ENCODE data around the gene PCDHGA1. TPM values are rescaled to one million over a fixed set of nuclear protein-coding genes. Genes with fewer than 3 reads are reported as not detected.

PCDHGA1 gene
- total and polyA plus RNA-seq, 2 donors (not counting 1 experiment from before 2014, with no cell fraction given): 0.06 to 0.64 TPM

GRCh38 chr5:141366016-141366896 is 35.9 kb downstream of the PCDHGA1 start:
- ChIA-PET CTCF (no interaction called here), POLR2A (no interaction called here)
- Histone ChIP-seq H3K4me1 (ENCODE audit: control insufficient read depth in 2 of 2, insufficient read depth in 2 of 2, low read length in 2 of 2) (peaks cover 4 to 5% of the 10 kb centered on the region in 2 donors), H3K79me2 (ENCODE audit: control insufficient read depth, insufficient read depth, low read length) (no peaks in the 10 kb centered on the region), H3K4me3 (ENCODE audit: control extremely low read depth in 1 of 5, extremely low read depth in 1 of 5, insufficient read depth in 1 of 5, low read depth in 2 of 5, low read length in 4 of 5) (no peak overlapping the region), H3K27ac (ENCODE audit: low read length in 2 of 2) (no peak overlapping the region), H3K36me3 (replicated peaks in 1 of 2; ENCODE audit: control extremely low read depth in 1 of 2, control insufficient read depth in 1 of 2, extremely low read depth in 1 of 2, insufficient read depth in 2 of 2, low read length in 1 of 2) (no peaks in the 10 kb centered on the region), H3K4me2 (replicated peaks; ENCODE audit: low read depth, low read length, poor library complexity, severe bottlenecking) (no peak overlapping the region), H3K9me3 (ENCODE audit: control extremely low read depth in 1 of 3, control insufficient read depth in 2 of 3, insufficient read depth in 1 of 3, low read length in 2 of 3) (peaks cover 6 to 56% (median 46%) of the 10 kb centered on the region in 3 donors), H4K20me1 (ENCODE audit: control insufficient read depth, insufficient read depth, low read length, poor library complexity, severe bottlenecking) (no peaks in the 10 kb centered on the region), H2AFZ (ENCODE audit: insufficient read depth, low read depth, low read length, poor library complexity, severe bottlenecking) (no peak overlapping the region), H3K9ac (ENCODE audit: low read length) (no peak overlapping the region), H3K27me3 (replicated peaks in 1 of 4; ENCODE audit: control extremely low read depth in 1 of 4, control insufficient read depth in 3 of 4, insufficient read depth in 4 of 4, low read length in 3 of 4) (peaks cover 0 to 63% (median 40%) of the 10 kb centered on the region in 4 experiments)
- DNase-seq (no peak), ATAC-seq (ENCODE audit: low read depth) (no peak)
- Mint-ChIP-seq H3K27me3 (peaks cover 64% of the 10 kb centered on the region), H3K4me3 (no peak overlapping the region), H3K9me3 (ENCODE audit: insufficient read depth) (peaks cover 6% of the 10 kb centered on the region), H3K27ac (no peak overlapping the region), H3K4me1 (peaks cover 15% of the 10 kb centered on the region)
- WGBS (ENCODE audit: insufficient coverage): 47% methylated on average over 42 of the region's 46 CpGs
- intact Hi-C loops (cut with micrococcal nuclease): loop anchor here (5.0 kb wide), 1 partner anchor 36 kb away; the partner anchor contains the start of gene PCDHGA9
- TF ChIP-seq EZH2 (IDR thresholded peaks at IDR 0.05; ENCODE audit: borderline replicate concordance, insufficient read depth, low read depth, low read length, poor library complexity, severe bottlenecking) (no peak), CTCF (IDR thresholded peaks at IDR 0.05) (no peak)
